AG04449 (cell line): Measurements from ENCODE around the gene PCK2.

Source experiments
- CTCF ChIA-PET: fragments of 350-600 bp; formaldehyde crosslinking; extraction: SDS; loops from one replicate; lab custom pipeline; 2021; ENCODE audit warnings: antibody characterized with exemption; lab: Yijun Ruan, JAX
- POLR2A ChIA-PET: fragments of 400-600, 350-600 bp; formaldehyde crosslinking; extraction: SDS; loops from one replicate; lab custom pipeline; 2020; ENCODE audit warnings: antibody characterized with exemption, inconsistent platforms; lab: Yijun Ruan, JAX
- DNase-seq: peaks from one replicate; pipeline ENCODE4 v3.0.0-alpha.2; 2010; ENCODE audit warnings: low read depth, low spot score
- H3K4me3 ChIP-seq: 2 replicates; pipeline ENCODE4 v1.5.1; 2011; ENCODE audit warnings: low read depth, mild to moderate bottlenecking, control low read depth, low read length
- CTCF ChIP-seq: IDR thresholded peaks from one replicate; pipeline ENCODE4 v1.5.1; 2011; ENCODE audit warnings: mild to moderate bottlenecking, moderate library complexity, low read length, control low read depth, inconsistent platforms; ENCODE audit not compliant: insufficient read depth; ENCODE audit errors: missing control alignments

The PCK2 gene

GRCh38 chr14:24149302-24149969, 55.3 kb downstream of the PCK2 start:
- ChIA-PET CTCF (interaction anchor here (1.1 to 8.8 kb wide), 2 partner anchors 11 to 41 kb away, joined by 4 to 165 read pairs; partner anchors contain the start of gene IRF9), POLR2A (interaction anchor here (2.2 kb wide), 1 partner anchor 8 kb away, joined by 7 read pairs; the partner anchor contains the start of gene EMC9)
- DNase-seq = no peak
- no peak overlapping the region for H3K4me3 ChIP-seq
- no peak for TF ChIP-seq CTCF

- POLR2A ChIA-PET = interaction anchor here (0.6 to 2.2 kb wide), 2 partner anchors 9 to 79 kb away, joined by 5 to 7 read pairs; partner anchors contain the start of gene EMC9
- TF ChIP-seq CTCF = no peak
- CTCF ChIA-PET = interaction anchor here (1.1 to 8.8 kb wide), 3 partner anchors 10 to 42 kb away, joined by 3 to 165 read pairs (median 4); partner anchors contain the start of genes IRF9 and REC8
- no peak for DNase-seq
- H3K4me3 ChIP-seq = no peak overlapping the region
Measured at GRCh38 chr14:24150061-24150460, 56.0 kb downstream of the PCK2 start.

- DNase-seq = no peak
- no peak for TF ChIP-seq CTCF
- H3K4me3 ChIP-seq = no peak overlapping the region
- ChIA-PET CTCF (interaction anchor here (0.7 to 8.8 kb wide), 3 partner anchors 10 to 146 kb away, joined by 3 to 165 read pairs (median 4); partner anchors contain the start of genes IRF9 and REC8), POLR2A (interaction anchor here (0.6 to 2.2 kb wide), 4 partner anchors 10 to 78 kb away, joined by 4 to 8 read pairs (median 6); partner anchors contain the start of genes EMC9, IPO4 and IRF9)
Measured at GRCh38 chr14:24150567-24150966, 56.5 kb downstream of the PCK2 start.

GRCh38 chr14:24150993-24151392, 56.9 kb downstream of the PCK2 start:
- CTCF ChIA-PET = interaction anchor here (0.7 to 8.8 kb wide), 4 partner anchors 10 to 146 kb away, joined by 3 to 165 read pairs (median 4); partner anchors contain the start of genes IRF9 and REC8

GRCh38 chr14:24151404-24152080, 57.4 kb downstream of the PCK2 start:
- ChIA-PET POLR2A (interaction anchor here (1.3 to 2.2 kb wide), 3 partner anchors 9 to 37 kb away, joined by 4 to 8 read pairs (median 7); partner anchors contain the start of genes EMC9, IPO4 and IRF9), CTCF (interaction anchor here (0.7 to 8.8 kb wide), 4 partner anchors 9 to 145 kb away, joined by 3 to 165 read pairs (median 4); partner anchors contain the start of genes IRF9 and REC8)
- TF ChIP-seq CTCF = no peak
- H3K4me3 ChIP-seq = no peak overlapping the region
- DNase-seq = no peak

More at GRCh38 chr14:24150993-24151392, 56.9 kb downstream of the PCK2 start:
- POLR2A ChIA-PET = interaction anchor here (1.3 to 2.2 kb wide), 3 partner anchors 10 to 38 kb away, joined by 4 to 8 read pairs (median 7); partner anchors contain the start of genes EMC9, IPO4 and IRF9
- TF ChIP-seq CTCF = no peak
- DNase-seq = no peak
- no peak overlapping the region for H3K4me3 ChIP-seq
